OCI-LY3 (cell line): Measurements from ENCODE around the gene ZNF530.

Source experiments
- H2AFZ ChIP-seq: fragments of 200-600, 300-600 bp; shearing (Covaris generic); 2 replicates; pipeline ENCODE4 v1.6.0; 2014; ENCODE audit warnings: antibody characterized with exemption, low read depth, low read length
- H3K27ac ChIP-seq: fragments of 200-600, 300-600 bp; sonication (generic); 2 replicates; pipeline ENCODE4 v1.5.1; 2014; ENCODE audit warnings: mild to moderate bottlenecking, low read length, moderate library complexity, mixed read lengths
- H3K27me3 ChIP-seq: fragments of 200-600, 300-600 bp; sonication (generic); 2 replicates; pipeline ENCODE4 v1.6.1; 2014; ENCODE audit warnings: low read depth, low read length, mixed read lengths
- H3K36me3 ChIP-seq: fragments of 200-600, 300-600 bp; sonication (generic); replicated peaks from 2 replicates; pipeline ENCODE3; 2014; ENCODE audit warnings: low read depth, low read length, mixed read lengths
- H3K4me1 ChIP-seq: fragments of 300-600, 200-600 bp; sonication (generic); 2 replicates; pipeline ENCODE4 v1.6.1; 2014; ENCODE audit warnings: low read length, mixed read lengths
- H3K4me2 ChIP-seq: fragments of 200-600, 300-600 bp; sonication (generic); 2 replicates; pipeline ENCODE4 v1.6.1; 2014; ENCODE audit warnings: low read length, mixed read lengths
- H3K4me3 ChIP-seq: fragments of 300-600, 200-600 bp; sonication (generic); 2 replicates; pipeline ENCODE4 v1.5.1; 2014; ENCODE audit warnings: antibody characterized with exemption, mild to moderate bottlenecking, low read length, moderate library complexity
- H3K79me2 ChIP-seq: fragments of 300-600, 200-600 bp; shearing (Covaris generic); 2 replicates; pipeline ENCODE4 v1.6.1; 2014; ENCODE audit warnings: mild to moderate bottlenecking, low read length, mixed read lengths
- H3K9ac ChIP-seq: fragments of 300-600, 200-600 bp; shearing (Covaris generic); 2 replicates; pipeline ENCODE4 v1.6.0; 2014; ENCODE audit warnings: mild to moderate bottlenecking, low read length, moderate library complexity
- H3K9me3 ChIP-seq: fragments of 200-600, 300-600 bp; shearing (Covaris generic); 2 replicates; pipeline ENCODE4 v1.6.1; 2014; ENCODE audit warnings: low read length, mixed read lengths; ENCODE audit not compliant: insufficient read depth
- H4K20me1 ChIP-seq: fragments of 200-600, 300-600 bp; sonication (generic); 2 replicates; pipeline ENCODE4 v1.6.1; 2016; ENCODE audit warnings: low read length, mixed read lengths; ENCODE audit not compliant: insufficient read depth
- EZH2phosphoT487 ChIP-seq: fragments of 200-600 bp; shearing (Covaris generic); IDR thresholded peaks from 2 replicates; pipeline ENCODE4 v1.6.1; 2018; ENCODE audit warnings: antibody characterized with exemption, mixed run types, low read depth
- TF ChIP-seq, protein P1 (sequence below): fragments of 200-600, 300-600 bp; sonication (generic); IDR thresholded peaks from 2 replicates; pipeline ENCODE4 v1.5.1; 2014; ENCODE audit warnings: antibody characterized with exemption, low read length, low read depth

Gene ZNF530

GRCh38 chr19:57643734-57644133, 44.0 kb downstream of the ZNF530 start:
- no peaks in the 10 kb centered on the region for H3K4me1 ChIP-seq
- H2AFZ ChIP-seq = no peak overlapping the region
- peaks cover 7% of the 10 kb centered on the region; the same call in 1 of the 2 replicates for H3K9me3 ChIP-seq
- TF ChIP-seq EZH2phosphoT487 = no peak
- TF ChIP-seq, protein P1, sequence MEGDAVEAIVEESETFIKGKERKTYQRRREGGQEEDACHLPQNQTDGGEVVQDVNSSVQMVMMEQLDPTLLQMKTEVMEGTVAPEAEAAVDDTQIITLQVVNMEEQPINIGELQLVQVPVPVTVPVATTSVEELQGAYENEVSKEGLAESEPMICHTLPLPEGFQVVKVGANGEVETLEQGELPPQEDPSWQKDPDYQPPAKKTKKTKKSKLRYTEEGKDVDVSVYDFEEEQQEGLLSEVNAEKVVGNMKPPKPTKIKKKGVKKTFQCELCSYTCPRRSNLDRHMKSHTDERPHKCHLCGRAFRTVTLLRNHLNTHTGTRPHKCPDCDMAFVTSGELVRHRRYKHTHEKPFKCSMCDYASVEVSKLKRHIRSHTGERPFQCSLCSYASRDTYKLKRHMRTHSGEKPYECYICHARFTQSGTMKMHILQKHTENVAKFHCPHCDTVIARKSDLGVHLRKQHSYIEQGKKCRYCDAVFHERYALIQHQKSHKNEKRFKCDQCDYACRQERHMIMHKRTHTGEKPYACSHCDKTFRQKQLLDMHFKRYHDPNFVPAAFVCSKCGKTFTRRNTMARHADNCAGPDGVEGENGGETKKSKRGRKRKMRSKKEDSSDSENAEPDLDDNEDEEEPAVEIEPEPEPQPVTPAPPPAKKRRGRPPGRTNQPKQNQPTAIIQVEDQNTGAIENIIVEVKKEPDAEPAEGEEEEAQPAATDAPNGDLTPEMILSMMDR = no peak
- no peaks in the 10 kb centered on the region for H3K79me2 ChIP-seq
- peaks cover 42% of the 10 kb centered on the region for H3K36me3 ChIP-seq
- no peak overlapping the region for H3K27ac ChIP-seq
- no peak overlapping the region for H3K4me3 ChIP-seq
- no peaks in the 10 kb centered on the region for H3K27me3 ChIP-seq
- H3K4me2 ChIP-seq = no peak overlapping the region
- no peaks in the 10 kb centered on the region for H4K20me1 ChIP-seq
- no peak overlapping the region for H3K9ac ChIP-seq

- Histone ChIP-seq H3K79me2 (no peaks in the 10 kb centered on the region), H4K20me1 (no peaks in the 10 kb centered on the region), H3K9me3 (no peaks in the 10 kb centered on the region; the same call in 1 of the 2 replicates), H3K4me2 (no peak overlapping the region), H3K4me1 (no peaks in the 10 kb centered on the region), H2AFZ (no peak overlapping the region), H3K9ac (no peak overlapping the region), H3K27me3 (no peaks in the 10 kb centered on the region), H3K27ac (no peak overlapping the region), H3K4me3 (no peak overlapping the region), H3K36me3 (no peaks in the 10 kb centered on the region)
- no peak for TF ChIP-seq EZH2phosphoT487
- TF ChIP-seq, protein P1 = no peak
These were observed 48.8 kb downstream of the ZNF530 start for GRCh38 chr19:57648331-57649003.

DNA sequence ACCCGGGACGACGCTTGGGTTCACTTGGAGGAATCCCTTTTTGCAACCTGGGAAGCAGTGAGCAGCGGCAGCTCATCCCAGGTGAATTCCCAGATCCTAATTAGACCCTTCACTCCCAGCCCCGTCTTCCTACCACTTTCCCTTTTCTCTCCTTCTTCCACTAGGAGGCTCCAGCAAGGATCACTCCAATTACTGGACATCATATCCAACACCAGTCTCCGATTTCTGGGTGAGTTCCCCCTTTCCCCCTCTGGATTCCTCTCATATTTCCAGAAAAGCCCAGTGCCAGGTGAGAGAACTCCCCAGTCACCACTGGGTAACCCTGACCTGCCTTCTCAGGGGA, 51.9 kb downstream of the ZNF530 start:
- no peaks in the 10 kb centered on the region for H3K36me3 ChIP-seq
- no peaks in the 10 kb centered on the region for H3K4me1 ChIP-seq
- no peaks in the 10 kb centered on the region for H3K27me3 ChIP-seq
- no peak overlapping the region for H3K4me2 ChIP-seq
- no peak for TF ChIP-seq EZH2phosphoT487
- TF ChIP-seq, protein P1 = no peak
- H3K9me3 ChIP-seq = no peaks in the 10 kb centered on the region; the same call in 1 of the 2 replicates
- H3K4me3 ChIP-seq = no peak overlapping the region
- no peak overlapping the region for H2AFZ ChIP-seq
- H4K20me1 ChIP-seq = no peaks in the 10 kb centered on the region
- H3K79me2 ChIP-seq = no peaks in the 10 kb centered on the region
- H3K27ac ChIP-seq = no peak overlapping the region
- no peak overlapping the region for H3K9ac ChIP-seq

DNA sequence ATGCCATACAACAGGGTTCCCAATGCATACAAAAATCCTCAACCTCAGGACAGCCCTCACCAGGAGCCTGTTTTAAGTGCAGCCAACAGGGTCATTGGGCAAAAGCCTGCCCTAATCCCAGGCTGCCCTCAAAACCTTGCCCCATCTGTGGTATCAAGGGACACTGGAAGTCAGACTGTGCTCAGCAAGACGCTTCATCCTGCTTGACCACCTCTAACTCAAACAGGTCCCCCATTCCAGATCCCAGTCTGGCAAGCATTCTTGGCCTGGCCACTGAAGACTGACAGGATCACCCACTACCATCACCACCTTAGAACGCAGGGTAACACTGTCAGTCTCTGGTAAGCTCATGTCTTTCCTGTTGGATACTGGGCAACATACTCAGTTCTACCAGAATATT, 54.0 kb downstream of the ZNF530 start:
- no peaks in the 10 kb centered on the region for H3K4me1 ChIP-seq
- H3K9me3 ChIP-seq = no peaks in the 10 kb centered on the region; the same call in 1 of the 2 replicates
- no peak overlapping the region for H2AFZ ChIP-seq
- H3K36me3 ChIP-seq = no peaks in the 10 kb centered on the region
- TF ChIP-seq, protein P1 = no peak
- TF ChIP-seq EZH2phosphoT487 = no peak
- H3K27ac ChIP-seq = no peak overlapping the region
- no peaks in the 10 kb centered on the region for H3K27me3 ChIP-seq
- H3K4me2 ChIP-seq = no peak overlapping the region
- no peak overlapping the region for H3K9ac ChIP-seq
- H3K4me3 ChIP-seq = no peak overlapping the region
- no peaks in the 10 kb centered on the region for H4K20me1 ChIP-seq
- H3K79me2 ChIP-seq = no peaks in the 10 kb centered on the region
